Stimulated activated CD8-positive, alpha-beta memory T cell treated with anti-CD3 and anti-CD28 coated beads, Interleukin-12 subunit alpha, Interleukin-12 subunit beta, amount 100 ng/mL, for 4 hours (primary cell): ENCODE data around the gene TCP11L2.
"Not testable (repeated sequence)": the region's sequence is repeated elsewhere in the genome, so short reads cannot be mapped to it uniquely, and the experiment has no call there.

Source experiments
- DNase-seq: peaks from one replicate; pipeline ENCODE4 v3.0.0-alpha.2; 2020; ENCODE audit warnings: low read depth

The TCP11L2 gene

GRCh38 chr12:106284358-106285105 is 18.0 kb upstream of the TCP11L2 start:
- no peak for DNase-seq

- DNase-seq: no peak
Observed at GRCh38 chr12:106285982-106286381, 16.6 kb upstream of the TCP11L2 start.

GRCh38 chr12:106286576-106287162 is 15.9 kb upstream of the TCP11L2 start:
- not testable (repeated sequence) for DNase-seq

- DNase-seq: no peak
Observed at GRCh38 chr12:106287364-106287763, 15.2 kb upstream of the TCP11L2 start.

GRCh38 chr12:106288101-106288493 is 14.4 kb upstream of the TCP11L2 start:
- DNase-seq: no peak

- no peak for DNase-seq
Observed at GRCh38 chr12:106288494-106289195, 13.9 kb upstream of the TCP11L2 start.

GRCh38 chr12:106289196-106289681 is 13.3 kb upstream of the TCP11L2 start:
- no peak for DNase-seq

- no peak for DNase-seq
Observed at GRCh38 chr12:106290666-106291065, 11.9 kb upstream of the TCP11L2 start.

GRCh38 chr12:106291342-106291741 is 11.2 kb upstream of the TCP11L2 start:
- DNase-seq: no peak

GRCh38 chr12:106292339-106292738 is 10.2 kb upstream of the TCP11L2 start:
- DNase-seq: no peak

- DNase-seq: no peak
Observed at GRCh38 chr12:106296179-106296877, 6.2 kb upstream of the TCP11L2 start.

- no peak for DNase-seq
Observed at GRCh38 chr12:106297075-106297474, 5.5 kb upstream of the TCP11L2 start.

GRCh38 chr12:106297681-106298080 is 4.9 kb upstream of the TCP11L2 start:
- no peak for DNase-seq

- DNase-seq: no peak
Observed at GRCh38 chr12:106299202-106299774, 3.2 kb upstream of the TCP11L2 start.

GRCh38 chr12:106300761-106301160 is 1.8 kb upstream of the TCP11L2 start:
- DNase-seq: no peak

GRCh38 chr12:106301241-106301610 is 1.3 kb upstream of the TCP11L2 start:
- DNase-seq: no peak

GRCh38 chr12:106301611-106302321 is 767 bp upstream of the TCP11L2 start:
- peak; percentile 38 for DNase-seq

- peak; percentile 49 for DNase-seq
Observed at GRCh38 chr12:106303202-106303820, 778 bp downstream of the TCP11L2 start.

- DNase-seq: no peak
Observed at GRCh38 chr12:106304001-106304421, 1.5 kb downstream of the TCP11L2 start.

- DNase-seq: no peak
Observed at GRCh38 chr12:106304797-106305196, 2.3 kb downstream of the TCP11L2 start.

GRCh38 chr12:106305376-106305775 is 2.8 kb downstream of the TCP11L2 start:
- no peak for DNase-seq
